ENCODE results near the gene LRRC8E. TPM values are rescaled to one million over a fixed set of nuclear protein-coding genes. Genes with fewer than 3 reads are reported as not detected.

The LRRC8E gene
- total and polyA plus RNA-seq, 2 of the 8 experiments (the other 6 are each of a cell fraction or from before 2014, with no cell fraction given) = 2.7 to 2.9 TPM

DNA sequence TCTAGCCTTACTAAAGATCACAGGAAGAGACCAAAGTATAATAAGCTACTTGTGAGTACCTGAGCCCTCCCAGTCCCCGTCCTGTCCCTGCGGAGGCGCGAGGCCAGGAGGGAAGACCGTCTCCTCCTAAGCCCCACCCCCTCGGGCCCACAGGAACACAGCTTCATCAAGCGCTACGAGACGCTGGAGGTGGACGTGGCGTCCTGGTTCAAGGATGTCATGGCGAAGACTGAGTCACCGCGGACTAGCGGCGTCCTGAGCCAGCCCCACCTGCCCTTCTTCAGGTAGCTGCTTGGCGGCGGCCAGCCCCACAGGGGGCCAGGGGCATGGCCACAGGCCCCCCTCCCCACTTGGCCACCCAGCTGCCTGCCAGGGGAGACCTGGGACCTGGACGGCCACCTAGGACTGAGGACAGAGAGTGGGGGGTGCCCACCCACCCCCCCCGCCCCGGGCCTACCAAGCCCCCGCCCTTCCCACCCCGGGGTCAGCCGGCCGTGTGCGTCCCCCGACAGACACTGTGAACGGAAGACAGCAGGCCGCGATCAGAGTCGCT is 23.9 kb downstream of the LRRC8E start:
- Histone ChIP-seq H2BK120ac (replicated peaks; ENCODE audit: low read depth, low read length) (no peak overlapping the region), H3K36me3 (ENCODE audit: control insufficient read depth in 2 of 4, insufficient read depth in 4 of 4, low read length in 3 of 4) (peaks cover 5 to 30% (median 16%) of the 10 kb centered on the region in 4 experiments; a peak in 4 of 8 replicates), H2BK12ac (ENCODE audit: low read depth, low read length) (no peak overlapping the region), H2AFZ (ENCODE audit: low read length) (no peak overlapping the region), H4K5ac (ENCODE audit: insufficient read length, low read depth, low read length) (no peak overlapping the region), H3K4ac (replicated peaks; ENCODE audit: insufficient read length, low read depth, low read length) (no peak overlapping the region), H2BK15ac (ENCODE audit: low read length) (no peak overlapping the region), H3K9me3 (ENCODE audit: insufficient read depth in 2 of 2, low read depth in 1 of 2, low read length in 1 of 2) (no peaks in the 10 kb centered on the region), H4K8ac (ENCODE audit: extremely low read depth, insufficient read depth, low read length) (no peak overlapping the region), H3K4me2 (ENCODE audit: insufficient read depth in 1 of 2, low read depth in 2 of 2, low read length in 2 of 2) (no peak overlapping the region), H3K4me3 (ENCODE audit: extremely low read depth in 1 of 4, insufficient read depth in 2 of 4, low read depth in 3 of 4, low read length in 4 of 4) (no peak overlapping the region), H3K18ac (ENCODE audit: extremely low read depth, low read length) (no peak overlapping the region), H2AK5ac (ENCODE audit: low read depth, low read length) (no peak overlapping the region), H4K20me1 (replicated peaks in 1 of 2; ENCODE audit: control insufficient read depth in 1 of 2, insufficient read depth in 2 of 2, low read length in 2 of 2) (peaks cover 5 to 20% of the 10 kb centered on the region in 2 experiments), H3K23me2 (ENCODE audit: low read depth, low read length) (peaks cover 5% of the 10 kb centered on the region; the same call in 1 of the 2 replicates), H3K23ac (ENCODE audit: insufficient read length) (no peak overlapping the region), H4K91ac (replicated peaks; ENCODE audit: insufficient read length, low read length) (no peak overlapping the region), H2BK20ac (ENCODE audit: low read length) (no peak overlapping the region), H3K9ac (replicated peaks in 1 of 4; ENCODE audit: extremely low read depth in 1 of 4, low read depth in 3 of 4, low read length in 3 of 4) (no peak overlapping the region), H2BK5ac (ENCODE audit: low read depth, low read length) (no peak overlapping the region), H3K79me2 (ENCODE audit: control insufficient read depth in 1 of 2, insufficient read depth in 2 of 2, low read length in 2 of 2) (peaks cover 0 to 2% of the 10 kb centered on the region in 2 experiments; a peak in 1 of 4 replicates), H3K79me1 (ENCODE audit: low read depth, low read length) (0 out of 2 replicates have a peak, but pooled peaks cover 2% of the 10 kb centered on the region), H3K27ac (ENCODE audit: low read depth, low read length) (no peak overlapping the region), H3K27me3 (replicated peaks in 1 of 4; ENCODE audit: control insufficient read depth in 3 of 4, extremely low read depth in 1 of 4, insufficient read depth in 3 of 4, low read length in 3 of 4) (peaks cover 12 to 27% (median 22%) of the 10 kb centered on the region in 4 experiments; a peak in 6 of 7 replicates), H3K14ac (ENCODE audit: insufficient read length) (no peak overlapping the region), H3K56ac (replicated peaks; ENCODE audit: insufficient read length, low read depth, low read length) (no peak overlapping the region), H3K4me1 (replicated peaks in 1 of 4; ENCODE audit: control insufficient read depth in 3 of 4, insufficient read depth in 4 of 4, low read length in 3 of 4) (peaks cover 0 to 3% (median 2%) of the 10 kb centered on the region in 4 experiments; a peak in 4 of 7 replicates)
- FAIRE-seq (no peak), DNase-seq (ENCODE audit: low read depth in 1 of 2, low spot score in 2 of 2) (no peak)
- WGBS, 2 experiments (ENCODE audit: extremely low coverage in 1 of 2, insufficient coverage in 1 of 2, insufficient read length in 1 of 2, insufficient replicate concordance in 2 of 2, low coverage in 1 of 2, low lambda C conversion rate in 2 of 2, missing lambda C conversion rate in 1 of 2) = 95% methylated on average over 15 of the region's 31 CpGs; no CpG with 5 or more reads in 1 of the 2 experiments
- ChIA-PET CTCF (ENCODE audit: partially characterized antibody) (interaction anchor here (1.2 to 2.3 kb wide), 10 partner anchors 9 to 59 kb away, joined by 3 to 9 read pairs (median 4); no protein-coding TSS in a partner anchor), POLR2A (ENCODE audit: partially characterized antibody) (interaction anchor here (1.4 to 2.3 kb wide), 5 partner anchors 9 to 43 kb away, joined by 3 to 8 read pairs (median 7); partner anchors contain the start of gene MAP2K7)
- TF ChIP-seq, protein P1, sequence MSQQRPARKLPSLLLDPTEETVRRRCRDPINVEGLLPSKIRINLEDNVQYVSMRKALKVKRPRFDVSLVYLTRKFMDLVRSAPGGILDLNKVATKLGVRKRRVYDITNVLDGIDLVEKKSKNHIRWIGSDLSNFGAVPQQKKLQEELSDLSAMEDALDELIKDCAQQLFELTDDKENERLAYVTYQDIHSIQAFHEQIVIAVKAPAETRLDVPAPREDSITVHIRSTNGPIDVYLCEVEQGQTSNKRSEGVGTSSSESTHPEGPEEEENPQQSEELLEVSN (IDR thresholded peaks at IDR 0.05) = no peak
- no peak for TF ChIP-seq SP2 (IDR thresholded peaks at IDR 0.05; ENCODE audit: low read length)
- no peak for TF ChIP-seq JUND (IDR thresholded peaks at IDR 0.05; ENCODE audit: low read length)
- TF ChIP-seq POU5F1 (IDR thresholded peaks at IDR 0.05; ENCODE audit: low read depth, low read length) = no peak
- TF ChIP-seq TCF12 (IDR thresholded peaks at IDR 0.05; ENCODE audit: low read depth, low read length) = no peak
- no peak for TF ChIP-seq TAF1 (IDR thresholded peaks at IDR 0.05; ENCODE audit: low read depth, low read length)
- TF ChIP-seq RFX5 (IDR thresholded peaks at IDR 0.05; ENCODE audit: borderline replicate concordance, low read depth, low read length) = no peak
- no peak for TF ChIP-seq BCL11A (IDR thresholded peaks at IDR 0.05; ENCODE audit: low read depth in 2 of 2, low read length in 2 of 2)
- TF ChIP-seq GTF2F1 (IDR thresholded peaks at IDR 0.05; ENCODE audit: borderline replicate concordance, low read depth, low read length) = no peak
- TF ChIP-seq SIX5 (IDR thresholded peaks at IDR 0.05; ENCODE audit: low read depth, low read length) = no peak
- no peak for TF ChIP-seq EP300 (IDR thresholded peaks at IDR 0.05; ENCODE audit: borderline replicate concordance in 1 of 2, low read depth in 2 of 2, low read length in 2 of 2)
- no peak for TF ChIP-seq HDAC2 (IDR thresholded peaks at IDR 0.05; ENCODE audit: borderline replicate concordance in 1 of 2, low read depth in 2 of 2, low read length in 2 of 2)
- no peak for TF ChIP-seq ASH2L (IDR thresholded peaks at IDR 0.05; ENCODE audit: low read length)

Measured in H1 (cell line).